IMR-90 (cell line): Measurements from ENCODE around the gene FBN3. TPM values are rescaled to one million over a fixed set of nuclear protein-coding genes. Genes with fewer than 3 reads are reported as not detected.
"Not testable (repeated sequence)": the region's sequence is repeated elsewhere in the genome, so short reads cannot be mapped to it uniquely, and the experiment has no call there.

Experiments used
- ATAC-seq: fragments of 200-7000 bp; cut with Tn5 transposase; 2 replicates; pipeline ENCODE4 v1.9.1; 2020; ENCODE audit warnings: low read depth, mild to moderate bottlenecking, moderate library complexity
- BruUV-seq: library from RNA; stranded (reverse); fragments of 400-500 nt; replicated peaks from 2 replicates; lab custom pipeline; 2021; lab: Mats Ljungman, UMichigan
- CTCF ChIA-PET: fragments of 300-600 bp; formaldehyde crosslinking; extraction: SDS; loops from one replicate; lab custom pipeline; 2021; ENCODE audit warnings: antibody characterized with exemption; lab: Yijun Ruan, JAX
- POLR2A ChIA-PET: fragments of 300-600 bp; sonication (Branson Sonifier 250); formaldehyde crosslinking; loops from one replicate; lab custom pipeline; 2022; ENCODE audit warnings: antibody characterized with exemption; ENCODE audit not compliant: unreplicated experiment; lab: Charles Lee
- DNase-seq: peaks from one replicate; pipeline ENCODE4 v3.0.0; 2013
- H2AFZ ChIP-seq: replicated peaks from 2 replicates; pipeline ENCODE3; 2013; ENCODE audit warnings: low read length, mild to moderate bottlenecking; ENCODE audit not compliant: poor library complexity
- H2AK5ac ChIP-seq: 2 replicates; pipeline ENCODE4 v1.6.1; 2013; ENCODE audit warnings: low read depth, low read length, inconsistent platforms
- H2AK9ac ChIP-seq: replicated peaks from 2 replicates; pipeline ENCODE3; 2013; ENCODE audit warnings: mild to moderate bottlenecking, low read depth, low read length, moderate library complexity; ENCODE audit not compliant: poor library complexity
- H2BK120ac ChIP-seq: 2 replicates; pipeline ENCODE4 v1.6.1; 2013; ENCODE audit warnings: low read depth, low read length, inconsistent platforms
- H2BK15ac ChIP-seq: 3 replicates; pipeline ENCODE4 v1.6.1; 2013; ENCODE audit warnings: low read depth, low read length, inconsistent platforms
- H2BK20ac ChIP-seq: 2 replicates; pipeline ENCODE4 v1.6.1; 2013; ENCODE audit warnings: low read depth, mild to moderate bottlenecking, inconsistent platforms, low read length, moderate library complexity
- H2BK5ac ChIP-seq: 2 replicates; pipeline ENCODE4 v1.6.1; 2013; ENCODE audit warnings: mild to moderate bottlenecking, low read depth, low read length, inconsistent platforms; ENCODE audit not compliant: poor library complexity, severe bottlenecking
- H3K14ac ChIP-seq: replicated peaks from 2 replicates; pipeline ENCODE4 v1.6.1; 2013; ENCODE audit warnings: low read depth, low read length, inconsistent platforms
- H3K18ac ChIP-seq: 2 replicates; pipeline ENCODE4 v1.6.1; 2013; ENCODE audit warnings: low read depth, low read length, control low read depth
- H3K23ac ChIP-seq: 2 replicates; pipeline ENCODE4 v1.6.1; 2013; ENCODE audit warnings: low read depth, low read length, inconsistent platforms
- H3K27ac ChIP-seq: 2 replicates; pipeline ENCODE4 v1.5.1; 2013; ENCODE audit warnings: mild to moderate bottlenecking, control low read depth, low read length; ENCODE audit not compliant: insufficient read depth
- H3K27me3 ChIP-seq: 2 replicates; pipeline ENCODE4 v1.6.1; 2013; ENCODE audit warnings: low read length; ENCODE audit not compliant: control insufficient read depth, insufficient read depth
- H3K36me3 ChIP-seq: 2 replicates; pipeline ENCODE4 v1.6.1; 2013; ENCODE audit warnings: low read length, mixed read lengths; ENCODE audit not compliant: control insufficient read depth, insufficient read depth
- H3K4ac ChIP-seq: 2 replicates; pipeline ENCODE4 v1.6.1; 2013; ENCODE audit warnings: low read depth, low read length, inconsistent platforms
- H3K4me1 ChIP-seq: 2 replicates; pipeline ENCODE4 v1.6.1; 2013; ENCODE audit warnings: low read length, mixed read lengths; ENCODE audit not compliant: control insufficient read depth, insufficient read depth
- H3K4me2 ChIP-seq: 2 replicates; pipeline ENCODE4 v1.6.1; 2013; ENCODE audit warnings: low read depth, mild to moderate bottlenecking, control low read depth, low read length, moderate library complexity
- H3K4me3 ChIP-seq: 2 replicates; pipeline ENCODE4 v1.5.1; 2013; ENCODE audit warnings: low read depth, mild to moderate bottlenecking, control low read depth, low read length, moderate library complexity; ENCODE audit not compliant: insufficient read depth
- H3K56ac ChIP-seq: 2 replicates; pipeline ENCODE4 v1.6.1; 2013; ENCODE audit warnings: low read length, inconsistent platforms; ENCODE audit not compliant: insufficient read depth; ENCODE audit errors: extremely low read depth
- H3K79me1 ChIP-seq, 2 experiments: 2 replicates each; pipeline ENCODE4 v1.6.1; 2013; ENCODE audit warnings: low read length in 2 of 2, inconsistent platforms in 1 of 2, low read depth in 1 of 2
- H3K9ac ChIP-seq: 2 replicates; pipeline ENCODE4 v1.6.1; 2013; ENCODE audit warnings: low read depth, low read length, control low read depth
- H3K9me1 ChIP-seq: 2 replicates; pipeline ENCODE4 v1.6.1; 2013; ENCODE audit warnings: low read length, inconsistent platforms; ENCODE audit not compliant: insufficient read depth
- H3K9me3 ChIP-seq: 2 replicates; pipeline ENCODE4 v1.6.1; 2013; ENCODE audit warnings: low read length; ENCODE audit not compliant: control insufficient read depth, insufficient read depth
- H4K20me1 ChIP-seq: 2 replicates; pipeline ENCODE4 v1.6.1; 2013; ENCODE audit warnings: low read length, inconsistent platforms; ENCODE audit not compliant: insufficient read depth
- H4K5ac ChIP-seq: 2 replicates; pipeline ENCODE4 v1.6.1; 2013; ENCODE audit warnings: mild to moderate bottlenecking, low read depth, low read length, control low read depth
- H4K8ac ChIP-seq, 2 experiments: 2 replicates each; pipeline ENCODE4 v1.6.1; 2013; ENCODE audit warnings: low read depth in 2 of 2, low read length in 2 of 2, control low read depth in 1 of 2, inconsistent platforms in 1 of 2
- H4K91ac ChIP-seq: 2 replicates; pipeline ENCODE4 v1.6.1; 2013; ENCODE audit warnings: low read depth, low read length, inconsistent platforms; ENCODE audit not compliant: insufficient read depth
- WGBS, 2 experiments: methylation state at CpG; one replicate each; pipeline versions ENCODE4 v1.1.5 to v1.1.7; 2013; ENCODE audit warnings: missing lambda C conversion rate in 2 of 2; ENCODE audit not compliant: insufficient read length in 1 of 2; ENCODE audit errors: extremely low coverage in 2 of 2; 5-methylcytosine and 5-hydroxymethylcytosine counted together
- dilution Hi-C: fragments of 300-500 bp; cut with HindIII; formaldehyde crosslinking; loops from one replicate; pipeline ENCODE4 v1.14.3; 2018; ENCODE audit warnings: low sequenced_read_pairs; ENCODE audit not compliant: unreplicated experiment
- in situ Hi-C: fragments of 300-500 bp; cut with MboI; formaldehyde crosslinking; loops from 3 replicates; pipeline ENCODE4 v1.14.3; 2019; ENCODE audit warnings: low sequenced_read_pairs, inconsistent platforms, mixed read lengths
- intact Hi-C: fragments of 100-400 bp; cut with micrococcal nuclease; formaldehyde crosslinking; loops from 2 replicates; pipeline ENCODE4 v1.10.0; 2022
- polyA plus RNA-seq, 3 experiments: library from polyadenylated mRNA; depleted of rRNA; stranded (reverse); fragments of >200 nt; gene quantifications; 2 replicates each; pipeline ENCODE4 v1.2.3, GENCODE V29; 2012; ENCODE audit warnings: low replicate concordance in 1 of 3
- total RNA-seq: library from RNA; depleted of rRNA; stranded (reverse); fragments of >200 nt; gene quantifications from 2 replicates; pipeline ENCODE4 v1.2.3, GENCODE V29; 2012

The FBN3 gene
- total and polyA plus RNA-seq, 2 of the 4 experiments (the other 2 are of a cell fraction), result not detected

- H2BK20ac ChIP-seq, H2BK5ac ChIP-seq, DNase-seq, H2AK9ac ChIP-seq, BruUV-seq, H3K18ac ChIP-seq, H3K9me3 ChIP-seq, in situ Hi-C loops, intact Hi-C loops, H3K27ac ChIP-seq, dilution Hi-C loops, H2BK120ac ChIP-seq, H2AK5ac ChIP-seq, H3K14ac ChIP-seq, H3K9me1 ChIP-seq, H3K36me3 ChIP-seq, ATAC-seq, H3K27me3 ChIP-seq, H2BK15ac ChIP-seq, H4K5ac ChIP-seq, H3K56ac ChIP-seq, H4K91ac ChIP-seq, H3K4me2 ChIP-seq, H3K79me1 ChIP-seq, H2AFZ ChIP-seq, CTCF ChIA-PET, POLR2A ChIA-PET, H3K23ac ChIP-seq, H3K4me3 ChIP-seq, H3K4ac ChIP-seq, H4K20me1 ChIP-seq, H4K8ac ChIP-seq, H3K9ac ChIP-seq, H3K4me1 ChIP-seq: not testable (repeated sequence)
- WGBS, 2 experiments, result no CpG with 5 or more reads among the region's 3 CpGs
Measured at GRCh38 chr19:8024256-8024655, 125.1 kb downstream of the FBN3 start.
